Stimulated activated naive CD4-positive, alpha-beta T cell (primary cell): ENCODE measurements around the gene TSPAN6.

Experiments used
- DNase-seq, 6 experiments: peaks; one replicate each; lab custom pipeline; 2025; lab: John Stamatoyannopoulos, UW

Gene TSPAN6

GRCh38 chrX:100647739-100648138, 11.1 kb upstream of the TSPAN6 start:
- DNase-seq, result no peak

GRCh38 chrX:100647095-100647494, 10.5 kb upstream of the TSPAN6 start:
- DNase-seq, result no peak

GRCh38 chrX:100645106-100645505, 8.5 kb upstream of the TSPAN6 start:
- DNase-seq, result no peak

GRCh38 chrX:100643956-100644860, 7.6 kb upstream of the TSPAN6 start, which contains the start of gene SRPX2:
SRPX2 (plus strand) TSS chrX:100644199; CDS start chrX:100646323, 2,124 bp downstream.
- DNase-seq, result no peak

- DNase-seq, result no peak
Measured at GRCh38 chrX:100643212-100643611, 6.6 kb upstream of the TSPAN6 start.

- no peak for DNase-seq
Measured at GRCh38 chrX:100642290-100642689, 5.7 kb upstream of the TSPAN6 start.

- DNase-seq, result no peak
Measured at GRCh38 chrX:100635989-100636320, 651 bp downstream of the TSPAN6 start.

GRCh38 chrX:100635040-100635439, 1.6 kb downstream of the TSPAN6 start:
- DNase-seq, result no peak

- DNase-seq, result no peak
Measured at GRCh38 chrX:100625985-100626491, 10.6 kb downstream of the TSPAN6 start.

GRCh38 chrX:100623001-100623400, 13.6 kb downstream of the TSPAN6 start:
- DNase-seq, result no peak

GRCh38 chrX:100615005-100615404, 21.6 kb downstream of the TSPAN6 start:
- DNase-seq, result no peak

- no peak for DNase-seq
Measured at GRCh38 chrX:100611951-100612350, 24.7 kb downstream of the TSPAN6 start.

GRCh38 chrX:100609591-100609990, 27.0 kb downstream of the TSPAN6 start:
- no peak for DNase-seq

GRCh38 chrX:100606753-100607152, 29.9 kb downstream of the TSPAN6 start:
- DNase-seq, result no peak

GRCh38 chrX:100600758-100601157, 35.8 kb downstream of the TSPAN6 start:
- no peak for DNase-seq

- no peak for DNase-seq
Measured at GRCh38 chrX:100600340-100600739, 36.3 kb downstream of the TSPAN6 start.

GRCh38 chrX:100599456-100599855, 37.1 kb downstream of the TSPAN6 start:
- no peak for DNase-seq

- no peak for DNase-seq
Measured at GRCh38 chrX:100596601-100597000, 40.0 kb downstream of the TSPAN6 start.

- DNase-seq, result no peak
Measured at GRCh38 chrX:100593581-100593980, 43.0 kb downstream of the TSPAN6 start.

GRCh38 chrX:100593126-100593525, 43.5 kb downstream of the TSPAN6 start:
- DNase-seq, result no peak

GRCh38 chrX:100591256-100592051, 45.2 kb downstream of the TSPAN6 start:
- no peak for DNase-seq

GRCh38 chrX:100587861-100588260, 48.7 kb downstream of the TSPAN6 start:
- DNase-seq, result no peak

GRCh38 chrX:100586747-100587146, 49.9 kb downstream of the TSPAN6 start:
- no peak for DNase-seq
